ENCODE measurements around the gene TBC1D9B.
A peak's percentile ranks its signal among the peaks of the same experiment; 100 is the strongest.

Gene TBC1D9B

DNA sequence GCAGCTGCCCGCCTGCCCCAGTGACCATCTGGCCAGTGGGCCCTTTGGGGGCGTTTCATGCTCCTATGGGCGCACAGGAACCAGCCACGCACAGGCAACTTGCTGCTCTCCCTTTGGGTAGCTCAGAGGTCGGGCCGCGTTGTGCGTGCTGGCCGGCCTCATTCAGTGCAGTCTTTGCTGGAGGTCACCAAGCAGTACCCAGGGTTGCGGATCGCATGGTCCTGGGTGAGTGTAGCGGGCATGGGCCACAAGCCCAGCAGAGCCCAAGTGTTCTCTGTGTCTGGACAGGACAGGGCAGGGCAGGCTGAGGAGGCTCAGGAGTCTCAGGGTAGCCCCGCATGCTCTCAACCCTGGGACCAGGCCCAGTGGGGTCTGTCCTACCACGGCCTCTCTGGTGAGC lies 39.2 kb downstream of the TBC1D9B start:
- no peak for DNase-seq

DNA sequence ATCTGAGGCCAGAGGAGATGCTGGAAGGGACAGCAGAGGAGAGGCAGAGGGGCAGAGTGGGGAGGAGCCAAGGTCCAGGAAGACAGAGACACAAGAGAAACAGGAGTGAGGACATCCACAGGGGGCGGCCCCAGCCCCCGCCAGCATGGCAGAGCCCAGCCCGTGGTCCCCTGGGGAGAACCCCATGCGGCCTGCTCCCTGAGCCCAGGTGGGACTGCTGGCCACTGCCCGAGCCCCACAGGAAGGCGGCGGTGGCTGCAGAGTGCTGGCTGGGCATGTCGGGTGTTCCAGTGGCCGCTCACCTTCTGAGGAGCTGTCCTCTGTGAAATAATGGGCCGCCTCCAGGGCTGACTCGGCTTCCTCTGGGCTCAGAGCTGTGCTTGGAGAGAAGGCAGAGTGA lies 40.2 kb downstream of the TBC1D9B start:
- no peak for DNase-seq

DNA sequence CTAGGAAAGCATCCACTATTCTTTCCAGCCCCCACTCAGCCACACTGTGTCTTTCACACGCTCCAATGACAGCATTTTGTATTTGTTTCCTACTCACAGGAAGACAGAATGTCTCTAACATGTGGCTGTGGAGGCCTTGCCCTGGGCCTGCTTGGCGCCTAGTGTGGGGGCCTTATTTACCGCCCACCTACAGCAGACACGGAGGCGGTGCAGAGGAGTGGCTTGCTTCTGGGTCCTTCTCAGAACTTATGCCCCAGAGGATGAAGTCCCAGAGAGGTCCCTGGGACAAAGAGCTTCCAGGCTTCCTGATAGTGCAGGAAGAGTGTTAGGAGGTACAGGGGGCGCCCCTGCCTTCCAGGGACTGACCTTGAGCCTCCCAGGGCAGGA lies 40.6 kb downstream of the TBC1D9B start:
- DNase-seq: no peak

DNA sequence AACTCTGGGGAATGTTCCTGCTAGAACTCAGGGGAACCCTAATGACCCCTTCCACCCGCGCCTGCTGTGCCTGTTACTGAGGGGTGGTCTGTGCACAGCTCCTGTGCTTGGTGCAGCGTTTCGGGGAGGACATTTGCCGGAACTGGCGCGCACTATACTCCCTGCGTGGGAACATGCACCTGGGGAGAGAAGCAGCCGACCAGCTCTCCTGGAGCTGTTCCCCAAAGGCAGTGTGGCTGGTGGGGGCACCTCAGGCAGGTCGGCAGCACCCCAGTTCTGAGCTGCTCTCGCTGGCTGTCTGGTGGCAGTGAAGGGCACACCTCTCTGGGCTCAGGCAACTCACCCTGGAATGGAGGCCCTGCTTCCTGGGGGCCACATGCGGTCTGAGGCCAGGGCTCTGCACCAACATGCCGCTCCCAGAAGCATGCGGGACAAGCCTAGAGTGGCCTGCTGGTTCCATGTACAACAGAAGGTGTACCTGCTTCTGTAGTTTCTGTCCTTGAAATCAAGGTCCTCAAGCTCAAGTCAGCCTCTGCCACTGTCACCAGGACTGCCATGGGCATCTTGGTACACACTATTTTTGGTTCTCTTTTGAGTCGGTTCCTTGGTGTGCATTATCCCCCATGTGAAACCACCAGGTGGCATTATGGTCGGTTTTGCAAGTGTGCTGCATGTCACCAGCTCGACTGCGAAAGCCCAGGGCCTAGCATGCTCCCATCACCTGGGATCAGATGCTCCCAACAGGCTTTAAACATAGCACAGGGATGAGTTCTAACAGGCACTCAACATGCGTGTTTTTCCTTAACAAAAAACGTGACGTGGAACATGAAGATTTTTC lies 41.2 kb downstream of the TBC1D9B start:
- DNase-seq: peak; percentile 52

DNA sequence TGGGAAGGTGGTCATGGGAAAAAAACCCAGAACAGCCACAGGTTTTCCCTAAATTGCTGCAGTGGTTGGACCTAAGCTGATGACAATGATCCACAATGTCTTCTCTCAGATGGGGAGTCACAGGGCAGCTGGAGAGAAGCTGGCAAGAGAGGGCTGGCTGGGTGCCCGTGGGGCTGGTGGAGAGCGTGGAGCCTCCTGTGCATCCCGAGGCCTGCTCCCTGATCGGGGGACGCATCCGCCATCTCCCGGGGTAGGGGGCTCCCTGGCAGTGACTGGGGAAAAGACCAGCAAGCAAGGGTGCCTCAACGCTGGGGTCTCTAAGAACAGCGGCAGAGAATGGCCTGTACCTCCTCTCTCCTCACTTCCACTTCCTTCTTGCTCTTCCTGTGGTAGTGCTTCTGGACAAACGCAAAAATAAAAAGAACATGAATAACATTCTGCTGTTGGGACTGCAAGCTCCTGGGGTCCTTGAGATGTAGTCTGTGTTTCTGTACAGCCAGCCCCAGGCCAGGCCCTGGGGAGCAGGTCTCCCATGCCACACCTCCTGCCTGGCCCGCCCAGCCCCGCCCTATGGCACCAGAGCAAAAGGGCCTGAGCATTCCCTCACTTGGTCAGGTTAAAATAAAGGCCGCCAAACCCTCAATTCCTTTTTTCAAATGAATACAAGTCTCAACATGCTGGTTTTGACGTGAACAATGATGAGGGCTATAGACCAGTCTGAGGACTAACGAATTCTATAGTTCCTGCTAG lies 42.0 kb downstream of the TBC1D9B start:
- no peak for DNase-seq

DNA sequence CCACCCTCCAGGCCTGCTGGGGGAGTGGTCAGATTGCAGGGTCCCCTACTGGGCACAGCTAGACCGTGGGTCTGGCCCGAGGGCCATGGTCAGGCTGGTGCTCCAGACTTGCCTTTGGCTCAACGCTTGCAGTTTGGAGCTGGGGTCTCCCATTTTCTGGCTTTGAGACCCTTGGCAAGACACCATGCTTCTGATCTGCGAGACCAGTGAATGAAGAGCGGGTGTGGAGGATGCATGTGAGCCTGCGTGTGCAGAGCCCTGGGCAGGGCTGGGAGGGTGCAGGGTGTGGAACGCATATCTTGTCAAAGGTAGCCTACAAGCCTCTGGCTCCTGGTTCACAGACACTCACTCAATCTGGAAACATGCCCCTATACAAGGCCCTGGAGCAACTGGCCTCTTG lies 43.0 kb downstream of the TBC1D9B start:
- no peak for DNase-seq

DNA sequence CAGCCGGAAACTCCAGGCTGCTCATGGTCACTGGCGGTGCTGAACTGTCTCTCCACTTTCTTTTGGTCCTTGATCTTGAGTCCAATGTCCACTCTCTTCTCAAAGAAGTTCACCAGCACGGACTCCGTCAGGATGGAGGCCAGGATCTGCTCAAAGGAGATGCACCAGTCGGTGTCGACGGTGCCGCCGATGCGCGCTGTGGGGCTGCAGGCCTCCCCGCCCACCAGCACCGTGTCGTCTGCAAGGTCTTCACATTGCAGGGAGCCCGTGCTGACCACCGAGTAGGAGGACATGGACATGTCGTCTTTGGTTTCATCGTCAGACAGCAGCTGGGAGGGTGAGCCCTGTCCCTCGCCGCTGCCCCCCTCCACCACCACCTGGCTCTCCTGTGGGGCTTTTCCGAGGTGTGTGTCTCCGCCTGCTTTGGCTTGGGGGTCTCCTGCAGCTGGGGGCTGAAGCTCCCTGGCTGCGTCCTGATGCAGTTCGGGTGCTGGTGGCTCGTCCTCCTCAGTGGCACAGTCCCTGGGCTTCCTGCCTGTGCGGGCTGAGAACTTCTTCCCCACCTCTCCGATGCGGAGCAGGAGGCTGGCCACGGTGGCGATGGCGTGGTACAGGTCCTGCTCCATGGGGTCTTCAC lies 44.1 kb downstream of the TBC1D9B start:
- no peak for DNase-seq

DNA sequence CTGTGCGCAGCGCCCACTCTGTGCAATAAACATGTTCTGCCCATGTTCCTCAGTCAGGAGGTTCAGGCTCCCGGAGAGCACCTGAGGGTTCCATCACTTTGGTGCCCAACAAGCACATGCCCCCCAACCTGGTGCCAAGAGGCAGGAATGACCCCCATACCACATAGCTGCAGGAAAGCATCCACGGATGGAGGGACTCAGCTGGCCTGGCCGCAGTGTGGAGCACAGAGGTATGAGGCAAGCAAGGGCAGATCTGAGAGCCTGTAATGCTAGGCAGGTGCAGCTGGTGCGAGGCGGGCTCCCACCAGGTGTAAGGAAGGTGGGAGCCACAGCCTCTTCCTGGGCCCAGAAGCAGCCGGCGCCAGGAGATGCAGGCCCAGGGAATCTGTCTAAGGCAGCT lies 44.8 kb downstream of the TBC1D9B start:
- DNase-seq: no peak

DNA sequence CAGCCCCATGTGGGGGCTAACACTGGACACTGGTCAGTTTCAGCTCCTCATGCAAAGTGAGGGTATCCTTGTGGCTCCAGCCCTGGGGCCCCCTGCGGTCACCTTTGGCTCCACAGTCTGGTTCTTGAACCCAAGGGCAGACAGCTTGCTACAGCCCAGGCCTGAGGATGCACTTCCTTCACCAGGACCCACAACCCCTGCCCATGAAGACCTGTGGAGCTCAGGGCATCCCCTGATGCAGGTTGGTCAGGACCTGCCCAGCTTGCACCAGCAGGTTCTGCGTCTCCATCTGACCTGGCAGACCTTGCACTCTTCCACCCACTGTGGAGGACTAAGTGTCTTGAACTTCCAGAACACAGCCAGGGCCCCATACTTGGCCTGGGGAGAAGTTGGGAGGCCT lies 45.4 kb downstream of the TBC1D9B start:
- no peak for DNase-seq

DNA sequence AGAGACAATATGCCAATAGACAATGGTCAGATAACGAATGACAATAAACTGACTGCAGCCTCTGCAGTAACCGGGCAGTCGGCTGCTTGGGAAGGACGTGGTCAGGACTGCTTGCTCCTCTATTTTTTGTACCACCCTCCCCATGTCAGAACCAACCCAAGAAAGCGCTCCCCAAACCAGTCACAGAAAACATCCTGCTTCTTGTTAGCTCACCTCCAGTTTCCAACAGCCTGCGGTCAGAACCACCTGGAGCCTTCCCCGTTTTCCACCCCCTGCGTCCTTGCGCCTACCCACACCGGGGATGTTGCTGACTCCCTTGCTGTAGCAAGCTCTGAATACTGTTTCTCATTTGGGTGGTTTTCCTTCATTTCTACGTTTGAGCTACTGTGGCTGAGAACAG lies 47.4 kb downstream of the TBC1D9B start:
- no peak for DNase-seq

DNA sequence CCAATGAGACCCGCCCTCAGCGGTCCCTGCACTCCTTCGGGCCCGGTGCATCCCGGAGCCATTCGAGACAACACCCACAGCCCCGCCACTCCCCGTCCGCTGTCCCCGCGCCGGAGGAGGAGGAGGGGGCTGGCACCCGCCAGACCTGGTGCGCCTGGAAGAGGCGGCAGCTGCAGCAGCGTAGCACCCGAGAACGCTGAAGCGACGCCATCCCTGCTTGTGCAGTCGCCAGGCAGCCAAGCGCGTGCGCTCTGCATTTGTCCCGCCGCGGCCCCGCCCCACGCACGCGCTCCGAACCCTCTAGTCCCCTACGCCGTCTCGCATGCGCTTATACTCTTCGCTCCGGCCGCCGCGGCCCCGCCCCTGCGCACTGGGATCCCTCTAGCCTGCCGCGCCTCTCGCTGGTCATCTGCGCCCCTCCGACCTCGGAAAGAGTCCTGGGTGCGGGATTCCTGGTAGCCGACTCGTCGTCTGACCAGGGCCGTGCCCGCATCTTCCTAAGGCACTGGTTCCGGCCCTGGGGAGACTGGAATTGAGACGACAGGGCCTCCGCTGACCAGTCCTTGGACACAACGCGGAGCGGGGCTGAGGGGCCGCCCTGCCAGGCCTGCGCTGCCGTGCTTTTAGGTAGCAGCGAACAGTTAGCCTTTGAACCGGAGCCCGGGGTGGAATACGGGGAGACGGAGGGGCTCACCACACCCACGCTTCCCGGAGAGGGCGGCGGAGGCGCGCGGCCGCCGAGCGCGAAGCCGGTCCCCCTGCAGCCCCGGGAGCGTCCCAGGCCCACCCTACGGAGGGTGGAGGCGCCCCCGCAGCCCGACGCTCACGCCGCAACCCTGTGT lies 48.9 kb downstream of the TBC1D9B start, which contains the start of gene MRNIP:
TSS of gene MRNIP (minus strand) at position 232 of the 842 bp plus-strand sequence. CDS start at position 211, 21 bp downstream.
- peak; percentile 97 for DNase-seq

DNA sequence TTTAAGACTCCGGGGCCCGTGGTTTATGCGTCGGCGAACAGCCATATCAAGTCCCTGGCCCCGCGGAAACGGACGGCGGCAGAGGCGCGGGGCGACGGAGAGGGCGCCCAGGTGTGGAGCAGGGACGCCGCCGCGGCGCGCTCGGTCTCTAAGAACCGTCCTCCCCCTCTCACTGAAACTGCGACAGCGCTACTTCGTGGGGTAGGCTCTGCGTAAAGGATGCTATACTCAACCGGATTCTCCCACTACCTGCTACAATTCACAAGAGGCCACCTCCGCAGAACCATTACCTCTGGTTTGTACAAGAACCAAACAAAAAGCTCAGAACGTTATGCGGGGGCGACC lies 49.5 kb downstream of the TBC1D9B start:
- DNase-seq: peak; percentile 72

DNA sequence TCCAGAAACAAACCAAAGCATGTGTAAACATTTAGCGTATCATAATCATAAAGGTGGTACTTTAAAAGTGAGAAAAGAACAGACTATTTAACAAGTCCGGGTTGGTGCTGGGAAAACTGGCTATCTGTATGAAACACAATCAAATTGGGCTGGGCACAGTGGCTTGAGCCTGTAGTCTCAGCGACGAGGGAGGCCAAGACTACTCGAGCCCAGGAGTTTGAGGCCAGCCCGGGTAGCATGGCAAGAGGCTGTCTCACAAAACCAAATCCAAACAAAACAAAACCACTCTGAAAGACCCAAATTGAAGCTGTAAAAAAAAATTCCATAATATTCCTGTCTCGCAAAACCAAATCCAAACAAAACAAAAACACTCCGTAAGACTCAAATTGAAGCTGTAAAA lies 53.3 kb downstream of the TBC1D9B start:
- no peak for DNase-seq

DNA sequence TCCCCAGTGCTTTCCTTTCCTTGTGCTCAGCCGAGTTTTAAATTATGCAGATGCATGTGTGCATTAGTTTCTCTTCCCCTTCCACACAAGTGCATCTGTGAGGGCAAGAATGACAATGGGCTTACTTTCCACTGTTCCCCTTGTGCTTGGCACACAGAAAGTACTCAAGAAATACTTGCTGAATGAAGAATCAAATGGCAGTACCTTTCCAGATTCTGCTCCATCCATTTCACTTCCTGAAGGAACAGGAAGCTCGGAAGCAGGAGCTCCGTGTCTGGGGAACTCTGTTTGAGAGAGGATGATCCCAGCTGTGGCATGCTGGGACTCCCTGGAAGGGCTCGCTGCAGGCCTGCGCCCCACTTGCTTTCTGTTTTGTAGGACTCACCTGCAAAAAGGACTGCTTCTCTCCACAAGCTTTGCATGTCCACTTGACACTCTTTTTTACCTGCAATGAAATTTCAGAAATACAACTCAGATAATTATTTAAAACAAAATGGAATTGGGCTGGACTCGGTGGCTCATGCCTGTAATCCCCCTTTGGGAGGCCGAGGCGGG lies 54.6 kb downstream of the TBC1D9B start:
- DNase-seq: no peak

DNA sequence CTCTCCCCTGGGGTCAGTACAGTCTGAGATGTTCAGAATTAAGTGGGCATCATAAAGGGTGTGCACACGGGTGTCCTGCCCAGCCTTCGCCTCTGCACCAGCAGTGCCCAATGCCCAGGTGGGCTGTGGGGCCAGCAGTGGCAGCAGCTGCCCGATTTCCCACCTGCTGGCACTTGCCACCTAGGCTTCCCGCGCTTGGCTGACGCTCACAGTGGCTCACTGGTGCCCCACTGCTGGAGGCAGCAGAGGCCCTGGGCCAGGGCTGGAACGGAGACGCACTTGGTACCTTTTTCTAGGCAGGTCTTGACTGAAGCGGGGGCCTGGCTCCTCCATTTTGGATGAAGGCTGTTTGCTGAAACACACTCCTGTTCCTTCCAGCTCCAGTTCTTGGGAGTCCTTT lies 66.1 kb downstream of the TBC1D9B start:
- DNase-seq: no peak

DNA sequence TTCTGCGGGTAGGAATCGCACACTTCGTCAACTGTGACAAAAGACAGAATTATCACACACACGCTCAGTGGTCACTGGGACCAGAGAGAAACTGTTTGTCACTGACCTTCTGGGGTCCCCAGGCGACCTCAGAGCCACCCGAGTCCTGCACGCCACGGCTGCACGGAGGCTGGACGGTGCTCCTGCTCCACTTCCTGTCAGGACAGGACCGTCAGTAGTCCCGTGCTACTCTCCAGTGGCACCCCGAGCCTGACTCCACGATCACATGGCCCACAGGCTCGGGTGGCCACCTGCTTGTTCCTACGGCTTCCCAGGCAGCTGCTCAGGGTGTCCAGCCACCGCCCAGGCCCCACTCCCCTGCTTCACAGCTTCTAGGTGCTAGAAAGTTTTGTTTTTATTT lies 66.9 kb downstream of the TBC1D9B start:
- DNase-seq: no peak

DNA sequence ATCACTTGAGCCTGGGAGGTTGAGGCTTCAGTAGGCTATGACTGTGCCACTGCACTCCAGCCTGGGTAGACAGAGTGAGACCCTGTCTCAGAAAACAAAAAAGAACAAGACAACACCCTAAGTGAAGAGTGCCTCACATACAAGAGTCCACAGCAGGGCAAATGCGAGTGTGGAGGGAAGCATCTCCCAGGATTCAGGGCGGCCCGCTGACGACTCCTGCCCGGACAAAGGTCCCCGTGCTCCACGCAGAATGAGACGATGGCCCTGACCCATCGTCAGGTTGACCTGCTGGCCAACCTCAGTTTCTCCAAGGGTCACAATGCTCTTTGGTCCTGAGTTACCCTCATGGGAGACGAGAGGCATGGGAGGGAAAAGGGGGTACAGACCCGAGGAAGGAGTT lies 67.4 kb downstream of the TBC1D9B start:
- no peak for DNase-seq

DNA sequence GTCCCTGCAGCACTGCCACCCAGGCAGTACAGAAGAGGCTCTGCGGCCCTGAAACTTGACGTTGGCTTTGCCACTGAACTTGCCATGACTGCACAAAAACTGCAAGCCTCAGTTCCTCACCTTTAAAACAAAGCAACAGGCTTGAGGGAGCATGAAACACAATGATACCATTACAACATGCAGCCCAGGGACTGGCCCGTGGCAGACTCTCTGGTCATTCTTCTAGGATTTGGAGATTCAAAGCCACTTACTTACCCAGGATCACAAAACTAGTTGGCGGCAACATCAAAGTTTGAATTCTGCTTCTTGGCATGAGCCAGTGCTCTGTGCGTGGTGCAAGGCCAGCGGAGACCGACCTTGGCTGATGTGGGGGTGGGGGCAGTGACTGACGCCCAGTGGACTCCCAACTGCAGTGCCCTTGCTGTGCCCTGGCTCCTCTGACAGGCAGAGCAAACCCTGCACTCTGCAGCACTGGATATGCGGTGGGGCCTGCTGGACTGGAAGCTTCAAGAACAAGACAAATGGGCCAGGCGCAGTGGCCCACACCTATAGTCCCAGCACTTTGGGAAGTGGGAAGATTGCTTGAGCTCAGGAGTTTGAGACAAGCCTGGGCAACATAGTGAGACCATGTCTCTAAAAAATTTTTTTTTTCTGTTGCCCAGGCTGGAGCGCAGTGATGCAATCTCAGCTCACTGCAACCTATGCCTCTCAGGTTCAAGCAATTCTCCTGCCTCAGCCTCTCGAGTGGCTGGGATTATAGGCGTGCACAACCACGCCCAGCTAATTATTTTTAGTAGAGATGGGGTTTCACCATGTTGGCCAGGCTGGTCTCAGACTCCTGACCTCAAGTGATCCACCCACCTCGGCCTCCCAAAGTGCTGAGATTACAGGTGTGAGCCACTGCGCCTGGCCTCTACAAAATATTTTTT lies 68.1 kb downstream of the TBC1D9B start:
- DNase-seq: no peak

DNA sequence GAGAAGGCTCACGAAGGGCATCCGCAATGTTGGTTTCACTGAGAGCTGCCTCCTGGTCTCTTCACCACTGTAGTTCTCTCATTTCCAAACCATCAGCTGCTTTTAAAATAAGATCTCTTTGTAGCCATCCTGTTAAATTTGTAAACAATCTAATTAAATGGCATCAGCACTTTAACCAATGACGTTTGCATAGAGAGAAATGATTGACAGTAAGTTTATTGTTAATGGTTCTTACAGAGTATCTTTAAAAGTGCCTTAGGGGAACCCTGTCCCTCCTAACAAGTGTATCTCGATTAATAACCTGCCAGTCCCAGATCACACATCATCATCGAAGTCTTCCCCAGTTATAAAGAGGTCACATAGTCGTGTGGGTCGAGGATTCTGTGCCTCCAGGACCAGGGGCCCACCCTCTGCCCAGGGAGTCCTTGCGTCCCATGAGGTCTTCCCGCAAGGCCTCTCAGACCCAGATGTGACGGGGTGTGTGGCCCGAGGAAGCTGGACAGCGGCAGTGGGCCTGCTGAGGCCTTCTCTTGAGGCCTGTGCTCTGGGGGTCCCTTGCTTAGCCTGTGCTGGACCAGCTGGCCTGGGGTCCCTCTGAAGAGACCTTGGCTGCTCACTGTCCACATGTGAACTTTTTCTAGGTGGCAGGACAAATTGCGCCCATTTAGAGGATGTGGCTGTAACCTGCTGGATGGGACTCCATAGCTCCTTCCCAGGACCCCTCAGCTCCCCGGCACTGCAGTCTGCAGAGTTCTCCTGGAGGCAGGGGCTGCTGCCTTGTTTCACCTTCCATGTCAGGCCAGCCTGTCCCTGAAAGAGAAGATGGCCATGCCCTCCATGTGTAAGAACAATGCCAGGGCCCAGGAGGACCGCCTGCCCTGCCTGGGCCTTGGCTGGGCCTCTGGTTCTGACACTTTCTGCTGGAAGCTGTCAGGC lies 70.4 kb downstream of the TBC1D9B start:
- no peak for DNase-seq
